Activated T-helper 1 cell treated with anti-CD3 and anti-CD28 coated beads, Interleukin-2, amount 50 U/mL, for 16 hours (primary cell): ENCODE measurements around the gene CRYBB1.
"Not testable (repeated sequence)": the region's sequence is repeated elsewhere in the genome, so short reads cannot be mapped to it uniquely, and the experiment has no call there.

Experiments used
- DNase-seq, 2 donors: peaks; one replicate each; pipeline ENCODE4 v3.0.0-alpha.2; 2020; ENCODE audit warnings: low read depth in 1 of 2, low spot score in 1 of 2

CRYBB1 gene

GRCh38 chr22:26636296-26636695 lies 18.5 kb upstream of the CRYBB1 start:
- DNase-seq = no peak

- DNase-seq = no peak
Measured at GRCh38 chr22:26635117-26635516, 17.3 kb upstream of the CRYBB1 start.

GRCh38 chr22:26634189-26634588 lies 16.4 kb upstream of the CRYBB1 start:
- DNase-seq = no peak

- no peak for DNase-seq
Measured at GRCh38 chr22:26632422-26633155, 14.8 kb upstream of the CRYBB1 start.

- no peak for DNase-seq
Measured at GRCh38 chr22:26631282-26631681, 13.5 kb upstream of the CRYBB1 start.

- no peak for DNase-seq
Measured at GRCh38 chr22:26629988-26630761, 12.3 kb upstream of the CRYBB1 start.

GRCh38 chr22:26624803-26625202 lies 7.0 kb upstream of the CRYBB1 start:
- no peak for DNase-seq

- DNase-seq = no peak
Measured at GRCh38 chr22:26623984-26624383, 6.2 kb upstream of the CRYBB1 start.

- DNase-seq = no peak
Measured at GRCh38 chr22:26621663-26622062, 3.8 kb upstream of the CRYBB1 start, which contains the start of gene CRYBA4. Gene CRYBA4 (plus strand): TSS chr22:26621963. CDS start chr22:26622597, 634 bp downstream.

- DNase-seq = no peak
Measured at GRCh38 chr22:26620197-26620596, 2.4 kb upstream of the CRYBB1 start.

GRCh38 chr22:26619510-26619909 lies 1.7 kb upstream of the CRYBB1 start:
- no peak for DNase-seq

- no peak for DNase-seq
Measured at GRCh38 chr22:26618455-26618854, 628 bp upstream of the CRYBB1 start.

- no peak for DNase-seq
Measured at GRCh38 chr22:26616650-26617049, 1.2 kb downstream of the CRYBB1 start.

- no peak for DNase-seq
Measured at GRCh38 chr22:26615830-26616435, 1.9 kb downstream of the CRYBB1 start.

- DNase-seq = no peak
Measured at GRCh38 chr22:26615149-26615548, 2.7 kb downstream of the CRYBB1 start.

- DNase-seq = no peak
Measured at GRCh38 chr22:26614322-26614721, 3.5 kb downstream of the CRYBB1 start.

GRCh38 chr22:26613753-26614152 lies 4.1 kb downstream of the CRYBB1 start:
- not testable (repeated sequence) for DNase-seq

- DNase-seq = no peak
Measured at GRCh38 chr22:26612652-26613051, 5.2 kb downstream of the CRYBB1 start.

GRCh38 chr22:26610996-26611395 lies 6.8 kb downstream of the CRYBB1 start:
- no peak for DNase-seq

GRCh38 chr22:26610072-26610958 lies 7.5 kb downstream of the CRYBB1 start:
- no peak for DNase-seq

GRCh38 chr22:26609287-26609686 lies 8.5 kb downstream of the CRYBB1 start:
- DNase-seq = no peak
